ENCODE data around the gene SH2D2A.

Gene SH2D2A

DNA sequence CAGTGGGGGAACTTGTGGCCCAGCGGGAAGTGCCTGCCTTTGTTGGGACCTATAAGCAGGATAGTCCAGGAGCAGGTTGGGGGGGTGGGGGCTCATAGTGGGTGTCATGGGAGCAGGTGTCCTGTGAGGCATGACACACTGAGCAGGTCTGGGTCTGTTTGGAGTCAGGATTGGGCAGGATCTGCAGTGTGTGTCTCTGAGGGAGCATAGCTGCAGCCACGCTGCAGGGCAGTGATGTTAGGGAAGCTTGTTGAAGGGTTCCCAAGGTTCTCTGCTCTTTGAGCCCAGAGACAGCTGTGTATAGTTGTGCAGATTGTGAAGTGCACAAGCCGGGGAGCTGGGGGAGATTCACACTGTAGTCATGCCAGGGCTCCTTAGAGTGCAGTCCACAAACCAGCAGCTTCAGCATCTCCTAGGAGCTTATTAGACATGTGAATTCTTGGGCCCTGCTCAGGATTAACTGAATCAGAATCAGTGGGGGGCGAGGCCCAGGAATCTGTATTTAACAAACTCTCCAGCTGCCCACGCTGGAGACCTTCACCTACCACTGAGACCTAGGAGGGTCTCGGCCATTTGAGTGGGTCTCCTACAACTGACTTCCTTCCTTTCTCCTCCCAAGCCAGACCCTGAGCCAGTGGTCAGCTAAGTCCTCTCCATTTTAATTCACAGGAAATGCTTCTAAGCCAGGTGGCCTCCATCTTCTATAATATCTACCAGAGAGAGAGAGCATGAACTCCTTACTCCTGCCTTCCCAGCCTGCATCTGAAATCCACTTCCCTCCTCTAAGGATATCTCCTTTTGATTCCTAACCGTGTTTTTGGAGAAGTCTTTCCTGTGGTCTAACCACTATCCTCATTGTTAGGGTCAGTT, 31.2 kb upstream of the SH2D2A start:
- FAIRE-seq, result no peak

DNA sequence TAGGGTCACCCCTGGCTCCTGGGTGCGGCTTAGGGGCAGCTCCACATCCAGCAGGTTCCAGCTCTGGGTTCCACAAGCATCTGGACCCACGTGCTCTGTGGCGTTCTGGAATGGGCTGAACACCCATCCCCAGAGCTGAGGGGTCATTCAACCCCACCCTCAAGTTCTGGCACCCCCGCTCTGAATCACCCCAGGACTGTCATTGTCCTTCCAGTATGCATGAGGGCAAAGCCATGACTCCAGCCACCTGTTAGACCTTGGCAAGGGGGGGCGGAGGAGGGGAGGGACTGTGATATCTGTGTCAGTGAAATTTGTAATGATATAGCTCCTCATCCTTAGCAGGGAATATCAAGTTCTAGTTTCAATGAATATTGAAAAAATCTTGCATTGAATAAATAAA, 30.0 kb upstream of the SH2D2A start:
- no peak for FAIRE-seq

DNA sequence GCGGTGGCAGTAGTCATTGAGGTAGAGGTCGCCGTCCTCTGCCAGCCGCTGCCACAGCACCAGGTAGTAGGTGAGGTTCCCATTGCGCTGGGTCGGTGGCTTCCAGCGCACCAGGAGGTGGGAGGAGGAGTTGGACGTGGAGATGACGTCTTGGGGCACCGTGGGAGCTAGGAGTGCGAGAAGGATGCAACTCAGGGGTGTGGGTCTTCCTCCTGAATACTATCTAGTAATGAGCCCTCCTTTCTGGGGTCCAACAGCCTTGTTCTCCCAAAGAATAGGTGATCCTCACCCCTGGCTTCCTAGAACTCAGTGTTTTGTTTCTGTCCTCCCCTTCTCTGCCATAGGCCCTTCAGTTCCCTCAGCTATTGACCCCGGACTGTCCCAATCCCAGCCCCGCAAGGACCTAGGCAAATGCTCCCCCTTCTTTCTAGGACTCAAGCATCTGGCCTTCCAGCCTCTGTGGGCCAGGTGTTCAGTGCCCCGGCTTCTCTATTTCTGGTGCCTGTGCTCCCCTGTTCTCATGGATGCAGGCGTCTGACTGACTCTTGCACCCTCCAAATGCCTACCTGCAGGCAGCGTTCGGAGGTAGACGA, 29.4 kb upstream of the SH2D2A start:
- no peak for FAIRE-seq

DNA sequence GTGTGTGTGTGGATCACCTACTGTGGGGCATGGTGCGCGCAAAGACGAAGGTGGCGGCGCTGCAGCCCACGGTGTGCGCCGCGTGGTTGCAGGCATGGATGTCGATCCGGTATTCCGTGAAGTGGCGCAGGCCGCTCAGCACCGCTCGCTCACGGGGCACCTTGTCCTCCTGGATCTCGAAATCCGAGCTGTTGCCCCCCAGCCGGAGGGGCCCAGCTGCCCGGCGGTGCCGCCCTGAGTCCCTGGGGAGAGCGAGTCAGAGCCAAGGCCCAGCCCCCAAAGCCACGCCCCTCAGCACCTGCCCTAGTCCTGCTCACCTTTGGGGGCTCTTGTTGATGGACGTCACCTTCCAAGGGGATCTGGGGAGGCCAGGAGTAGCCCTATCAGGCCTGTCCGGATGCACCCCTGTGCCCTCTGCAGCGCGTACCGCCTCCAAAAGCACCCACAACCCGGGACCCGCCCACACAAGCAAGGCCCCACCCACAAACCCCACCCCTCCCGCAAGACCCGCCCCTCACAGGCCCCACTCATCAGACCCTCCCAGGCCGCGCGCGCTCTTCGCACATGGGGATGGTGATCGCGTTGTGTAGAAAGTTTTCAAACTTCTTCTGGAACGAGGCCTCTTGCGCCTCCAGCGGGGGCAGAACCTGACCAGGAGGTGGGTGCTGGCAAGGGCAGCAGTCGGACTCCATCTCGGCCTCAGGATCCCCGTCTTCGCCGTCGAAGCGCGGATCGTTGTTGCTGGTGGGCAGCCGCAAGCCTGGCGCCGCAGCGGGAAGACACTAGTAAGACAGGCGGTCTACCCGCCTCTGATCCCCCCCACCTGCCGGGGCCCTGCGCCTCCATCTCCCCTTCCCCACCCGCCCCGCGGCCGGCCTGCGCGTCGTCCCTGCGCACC, 28.7 kb upstream of the SH2D2A start:
- no peak for FAIRE-seq

DNA sequence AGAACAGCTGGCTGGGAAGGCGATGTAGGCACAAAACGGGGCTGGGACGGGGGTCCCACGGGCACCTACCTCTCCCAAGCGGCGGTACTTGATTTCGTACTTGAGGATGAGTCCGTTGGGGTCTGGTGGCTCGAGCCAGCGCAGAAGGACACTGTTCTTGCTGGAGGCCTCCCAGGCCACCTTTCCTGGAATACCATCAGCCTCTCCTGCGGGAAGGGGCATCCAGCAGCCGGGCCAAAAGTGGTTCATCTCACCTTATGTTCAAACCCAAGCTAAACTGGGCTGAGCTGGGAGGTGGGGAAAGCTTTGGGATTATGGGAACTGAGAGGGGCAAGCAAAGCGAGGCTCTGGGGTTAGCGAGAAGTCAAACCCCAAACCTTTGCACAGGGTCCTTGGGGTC, 28.0 kb upstream of the SH2D2A start:
- FAIRE-seq, result no peak

DNA sequence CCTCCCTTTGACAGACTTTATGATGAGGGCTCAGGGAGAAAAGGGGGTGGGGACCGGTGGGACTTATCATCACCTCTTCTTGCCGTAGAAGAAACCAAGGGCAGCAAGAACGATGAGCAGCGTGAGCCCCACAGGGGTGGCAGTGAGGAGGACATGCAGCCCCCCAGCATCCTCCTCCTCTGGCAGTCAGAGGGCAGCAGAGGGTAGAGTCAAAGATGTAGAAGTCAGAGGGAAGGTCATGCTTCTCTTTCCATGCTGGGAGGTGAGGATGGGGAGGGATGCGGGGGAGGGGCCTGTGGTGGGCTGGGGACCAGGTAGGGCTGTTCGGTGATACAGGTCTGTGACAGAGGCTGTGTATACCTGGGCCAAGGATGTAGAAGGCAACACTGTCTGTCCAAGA, 27.5 kb upstream of the SH2D2A start:
- no peak for FAIRE-seq

DNA sequence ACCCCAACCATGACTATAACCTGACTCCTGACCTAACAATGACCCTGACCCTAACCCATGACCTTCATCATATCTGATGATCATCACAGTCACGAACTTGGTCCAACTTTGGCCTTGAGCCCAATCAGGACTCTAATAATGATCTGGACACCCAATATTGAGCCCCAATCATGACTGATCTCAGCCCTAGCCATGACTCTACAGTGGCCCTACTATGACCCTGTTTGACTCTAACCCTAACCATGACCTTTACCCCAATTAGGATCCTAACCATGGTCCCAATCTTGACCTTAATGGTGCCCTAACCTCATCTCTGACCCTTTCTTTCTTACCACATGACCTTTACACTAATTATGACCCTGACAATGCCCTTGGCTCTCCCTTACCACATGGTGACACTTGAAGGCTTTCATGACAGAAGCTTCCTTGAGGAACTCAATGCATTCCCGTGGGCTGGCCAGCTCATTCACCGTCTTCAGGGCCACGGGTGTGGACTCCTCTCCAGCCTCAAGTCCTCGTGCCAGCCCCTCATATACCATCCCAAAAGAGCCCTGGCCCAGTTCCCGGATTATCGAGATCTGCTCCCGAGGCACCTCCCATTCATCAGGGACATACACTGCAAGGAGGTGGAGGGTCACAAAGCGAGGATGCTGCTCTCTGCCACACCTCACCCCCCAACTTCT, 26.1 kb upstream of the SH2D2A start:
- FAIRE-seq, result no peak

DNA sequence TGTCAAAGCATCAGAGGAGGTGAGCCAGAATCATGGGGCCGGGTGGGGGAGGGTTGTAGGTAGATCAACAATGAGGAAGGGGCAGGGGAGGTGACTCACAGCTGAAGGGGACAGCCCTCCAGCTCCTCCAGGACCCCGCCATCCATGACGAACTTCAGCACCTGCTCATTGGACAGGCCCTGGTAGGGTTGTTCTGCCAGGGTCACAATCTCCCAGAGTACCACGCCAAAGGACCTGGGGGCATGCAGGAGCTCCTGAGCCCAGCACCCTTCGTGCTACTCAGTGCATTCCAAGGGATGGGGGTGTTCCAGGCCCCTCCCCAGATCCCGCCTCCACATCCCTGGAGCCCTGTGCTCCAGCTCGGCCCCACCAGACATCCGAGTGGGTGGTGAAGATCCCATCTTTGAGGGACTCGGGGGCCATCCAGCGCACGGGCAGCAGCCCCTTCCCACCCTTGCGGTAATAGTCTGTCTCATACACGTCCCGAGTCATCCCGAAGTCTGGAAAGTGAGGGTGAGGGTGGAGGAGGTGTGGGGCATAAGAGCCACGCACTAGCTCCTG, 24.7 kb upstream of the SH2D2A start:
- no peak for FAIRE-seq

DNA sequence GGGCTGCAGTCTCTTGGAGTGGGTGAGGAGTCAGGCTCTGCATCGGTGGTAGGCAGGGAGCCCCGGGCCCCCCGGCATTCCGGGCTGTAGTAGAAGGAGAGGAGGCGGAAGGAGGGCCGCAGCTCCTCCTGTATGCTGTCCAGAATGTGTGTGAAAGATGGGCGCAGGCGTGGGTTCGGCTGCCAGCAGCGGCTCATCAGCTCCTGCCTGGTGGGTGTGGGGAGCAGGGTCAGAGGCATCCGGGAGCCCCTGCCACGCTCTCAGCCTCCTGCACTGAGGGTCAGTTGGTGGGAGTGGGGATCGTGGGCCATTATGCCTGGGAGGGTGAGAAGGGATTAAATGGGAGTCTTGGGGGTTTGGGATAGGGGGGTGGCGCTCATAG, 24.2 kb upstream of the SH2D2A start:
- FAIRE-seq, result no peak

DNA sequence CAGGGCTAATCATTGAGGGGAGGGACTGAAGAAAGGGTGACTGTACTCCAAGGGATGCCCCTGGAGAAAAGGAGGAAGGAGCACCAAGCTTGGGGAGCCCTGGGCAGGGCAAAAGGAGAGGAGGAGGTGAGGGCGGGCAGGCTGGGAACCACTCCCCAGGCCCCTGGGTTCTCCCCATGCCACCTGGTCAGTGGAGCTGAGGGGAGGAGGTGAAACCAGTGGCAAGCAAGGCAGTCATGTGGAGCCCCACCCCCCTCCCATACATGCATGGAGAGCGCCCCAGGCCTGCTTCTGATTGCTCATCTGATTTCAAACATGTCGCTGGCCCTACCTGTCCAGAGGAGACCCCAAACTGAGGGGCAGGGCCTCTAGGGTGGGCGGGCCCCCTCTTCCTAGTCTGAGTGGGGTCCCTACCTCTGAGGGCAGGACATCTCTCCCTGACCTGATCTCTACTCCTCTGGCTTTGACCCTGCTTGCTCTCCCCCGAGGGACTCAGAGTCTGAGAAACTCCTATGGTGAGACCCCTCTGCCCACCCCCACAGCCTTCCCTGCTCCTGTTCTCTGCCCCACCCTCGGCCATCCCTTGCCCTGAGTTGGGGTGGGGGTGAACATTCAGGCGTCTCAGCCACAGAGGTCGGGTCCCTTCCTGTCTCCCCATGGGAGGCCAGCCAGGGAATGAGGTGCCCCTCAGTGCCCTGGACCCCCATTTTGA, 23.7 kb upstream of the SH2D2A start:
- no peak for FAIRE-seq

DNA sequence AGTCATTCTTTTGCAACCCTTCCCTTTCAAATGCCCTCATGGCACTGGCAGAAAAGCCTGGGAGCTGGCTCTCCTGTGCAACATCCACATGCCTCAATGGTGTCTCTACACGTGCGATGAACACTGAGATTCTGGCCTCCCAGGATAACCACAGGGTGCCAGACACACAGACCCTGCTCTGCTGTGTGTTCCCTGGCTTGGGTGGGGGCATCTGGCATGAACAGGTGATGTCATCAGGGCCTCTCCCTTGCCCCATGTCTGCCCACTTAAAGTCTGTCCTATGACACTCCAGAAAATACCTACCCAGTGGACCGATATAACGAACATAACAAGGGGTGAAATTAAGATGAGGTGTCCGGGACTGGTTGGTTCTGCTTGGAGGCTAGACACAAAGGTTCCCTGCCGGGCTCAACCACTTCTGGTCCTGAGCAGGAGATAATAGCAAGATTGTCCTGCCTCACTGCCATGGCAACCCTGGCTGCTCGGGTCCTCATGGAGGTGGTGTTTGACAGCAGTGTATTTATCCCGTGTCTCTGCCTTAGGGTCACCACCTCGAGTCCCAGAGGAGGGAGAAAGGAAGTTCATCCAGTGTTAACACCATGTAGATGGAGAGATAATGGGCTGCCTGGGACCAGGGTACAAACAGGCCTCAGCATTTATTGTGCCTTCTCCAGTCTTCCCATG, 22.9 kb upstream of the SH2D2A start:
- no peak for FAIRE-seq

DNA sequence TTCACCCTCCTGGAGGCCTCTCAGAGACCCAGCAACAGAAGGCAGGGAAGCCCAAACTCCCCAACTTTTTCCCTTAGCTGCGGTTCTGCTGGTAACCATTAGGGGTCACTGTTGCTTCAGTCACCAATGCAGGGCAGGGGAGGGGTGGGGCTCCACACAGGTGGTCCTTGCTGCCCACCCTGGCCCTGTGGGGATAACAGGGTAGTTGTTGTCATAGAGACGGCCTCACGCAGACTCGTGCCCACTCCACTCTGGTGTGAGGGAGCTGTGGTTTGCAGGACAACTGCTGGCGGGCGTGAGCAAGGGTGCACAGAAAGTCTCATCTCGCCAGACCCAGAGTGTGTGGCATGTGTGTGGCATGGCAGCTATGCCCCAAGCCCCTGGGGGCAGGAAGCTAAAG, 22.3 kb upstream of the SH2D2A start:
- no peak for FAIRE-seq

DNA sequence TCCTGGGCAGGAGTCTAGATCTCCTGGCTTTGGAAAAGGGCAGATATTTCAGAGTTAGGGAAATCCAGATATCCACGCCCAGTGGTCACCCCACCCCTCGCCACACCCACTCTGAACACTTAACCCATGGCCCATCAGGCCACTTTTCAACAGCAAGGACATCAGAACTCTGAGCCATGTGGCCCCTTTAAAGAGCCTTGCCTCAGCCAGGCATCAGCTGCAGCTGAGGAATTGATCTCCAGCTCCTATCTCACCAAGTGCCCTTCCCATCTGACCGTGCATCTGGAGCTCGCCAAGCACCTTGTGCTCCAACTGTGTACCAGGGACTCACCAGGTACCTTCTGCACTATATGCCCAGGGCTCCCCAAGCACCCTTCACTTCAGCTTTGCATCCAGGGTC, 20.2 kb upstream of the SH2D2A start:
- no peak for FAIRE-seq

DNA sequence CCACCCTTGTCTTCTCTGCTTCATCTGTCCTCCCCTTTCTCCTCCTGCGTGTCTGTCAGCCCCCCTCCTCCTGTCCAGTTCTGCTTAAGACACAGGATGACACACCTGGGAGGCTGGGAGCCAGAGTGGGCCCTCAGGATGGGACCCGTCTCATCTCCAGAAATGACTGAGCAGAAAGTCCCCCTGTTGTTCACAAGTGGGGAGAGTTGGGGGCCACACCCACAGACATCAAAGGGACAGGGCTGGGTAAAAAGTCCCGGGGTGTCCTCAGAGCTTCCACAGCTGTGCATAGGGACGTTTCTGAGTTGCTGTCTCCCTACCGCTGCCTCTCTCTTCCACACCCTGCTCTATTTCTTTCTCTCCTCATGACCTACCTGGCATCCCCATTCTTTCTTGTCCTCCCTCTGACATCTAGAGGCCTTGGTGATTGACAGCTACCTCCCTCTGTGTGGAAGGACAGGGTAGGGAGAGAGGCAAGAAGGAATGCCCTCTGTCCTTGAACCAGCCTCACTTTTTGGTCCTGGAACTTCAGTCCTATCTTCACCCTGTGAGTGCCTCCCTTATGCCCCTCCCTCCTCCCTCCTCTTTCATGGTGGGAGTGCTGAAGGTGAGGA, 19.5 kb upstream of the SH2D2A start:
- FAIRE-seq, result no peak

DNA sequence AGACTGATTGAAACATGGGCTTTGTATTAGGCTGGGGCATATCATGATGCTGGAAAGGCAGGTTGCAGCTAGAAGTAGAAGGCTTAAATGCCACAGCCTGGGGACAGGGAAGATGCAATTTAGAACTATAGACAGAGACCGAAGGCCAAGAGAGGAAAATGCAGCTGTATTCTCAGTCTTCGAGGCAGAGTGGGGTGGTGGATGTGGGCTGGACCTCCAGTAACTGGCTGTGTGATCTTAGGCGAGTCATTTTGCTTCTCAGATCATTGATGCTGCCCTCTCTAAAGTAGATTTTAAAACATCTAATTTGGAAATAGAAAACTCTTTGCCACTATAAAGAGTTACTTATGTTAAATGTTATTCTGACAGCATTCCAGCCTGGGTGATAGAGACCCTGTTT, 17.7 kb upstream of the SH2D2A start:
- FAIRE-seq, result no peak

DNA sequence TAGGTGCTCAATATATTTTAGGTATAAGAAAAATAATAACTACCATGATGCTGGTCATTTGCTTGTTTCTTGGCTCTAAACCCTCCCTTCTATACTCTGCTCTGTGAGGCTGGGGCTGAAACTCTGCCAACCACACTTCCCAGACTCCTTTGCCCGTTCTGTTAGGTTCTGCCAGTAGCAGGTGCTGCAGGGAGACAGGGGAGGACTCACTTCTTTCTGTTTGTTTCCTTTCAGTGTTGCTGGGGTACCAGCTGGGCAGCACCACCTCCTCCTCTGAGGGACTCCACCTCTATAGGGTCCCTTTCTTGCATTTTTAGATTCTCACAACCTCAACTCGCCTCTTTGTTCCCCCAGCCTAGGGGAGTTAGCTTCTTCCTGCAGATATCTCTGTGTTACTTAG, 17.0 kb upstream of the SH2D2A start:
- no peak for FAIRE-seq

DNA sequence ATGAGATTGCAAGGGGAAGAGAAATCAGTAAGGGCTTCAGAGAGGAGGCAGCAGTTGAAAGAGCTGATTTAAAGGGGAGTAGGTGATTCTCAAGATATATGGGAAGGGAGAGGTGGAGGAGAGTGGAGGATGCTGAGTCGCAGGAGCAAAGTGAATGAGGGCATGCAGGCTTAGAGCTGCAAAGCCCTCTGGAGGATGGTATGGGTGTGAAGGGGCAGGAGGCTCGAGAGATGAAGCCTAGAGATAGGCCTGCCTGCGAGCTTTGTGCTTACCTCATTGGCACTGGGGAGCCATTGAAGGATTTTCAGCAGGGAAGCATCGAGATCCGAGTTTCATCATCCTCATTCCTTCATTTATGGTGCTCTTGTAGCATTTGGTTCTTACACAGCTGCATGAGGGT, 15.8 kb upstream of the SH2D2A start:
- FAIRE-seq, result no peak

DNA sequence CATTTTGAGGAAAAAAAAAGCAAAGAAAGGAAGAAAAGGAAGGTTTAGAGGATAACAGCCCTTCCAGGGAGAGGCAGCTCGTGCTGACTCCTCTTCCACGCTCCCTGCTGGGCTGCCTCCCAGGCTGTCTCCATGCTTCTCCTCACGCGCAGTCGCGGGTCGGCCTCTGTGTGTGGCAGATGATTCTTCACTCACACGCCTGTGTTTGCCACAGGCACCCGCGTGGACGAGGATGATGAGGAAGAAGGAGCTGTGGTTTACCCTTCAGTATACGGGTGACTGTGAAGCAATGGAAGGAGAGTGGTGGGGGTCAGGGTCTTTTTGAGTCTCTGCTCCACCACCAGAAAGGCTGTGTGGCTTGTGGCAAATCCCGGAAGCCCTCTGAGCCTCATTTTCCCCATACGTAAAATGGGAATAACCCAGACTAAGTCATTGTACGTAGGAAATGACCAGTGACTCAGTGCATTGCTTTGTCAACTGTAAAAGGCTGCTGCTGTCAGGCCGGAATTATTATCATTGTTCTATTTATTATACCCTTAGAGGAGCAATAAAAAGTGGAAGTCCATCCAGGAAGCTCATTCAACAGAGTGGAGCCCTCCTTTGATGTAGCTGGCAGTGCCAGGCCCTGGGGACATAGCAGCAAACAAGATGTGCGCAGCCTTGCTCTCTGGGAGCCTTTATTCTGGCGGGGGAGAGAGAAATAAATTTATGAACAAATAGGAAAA, 11.9 kb upstream of the SH2D2A start:
- no peak for FAIRE-seq

DNA sequence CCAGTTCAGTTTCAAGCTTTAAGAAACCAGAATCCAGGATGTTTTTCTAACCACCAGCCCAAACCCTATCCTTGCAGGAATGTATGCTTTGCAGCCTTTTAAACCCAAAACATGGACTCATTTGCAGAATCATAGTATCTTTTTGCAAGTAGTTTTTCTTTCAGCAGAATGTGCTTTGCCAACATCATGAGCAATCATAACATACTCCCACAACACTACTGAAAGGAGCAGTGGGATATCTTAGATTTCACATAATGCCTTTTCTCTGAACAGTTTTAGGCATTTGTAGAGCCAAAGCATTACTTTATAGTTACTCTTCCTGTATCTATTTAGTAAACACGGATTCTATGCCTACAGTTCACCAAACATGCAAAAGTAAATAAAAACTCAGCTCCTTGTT, 10.0 kb upstream of the SH2D2A start:
- FAIRE-seq, result no peak

DNA sequence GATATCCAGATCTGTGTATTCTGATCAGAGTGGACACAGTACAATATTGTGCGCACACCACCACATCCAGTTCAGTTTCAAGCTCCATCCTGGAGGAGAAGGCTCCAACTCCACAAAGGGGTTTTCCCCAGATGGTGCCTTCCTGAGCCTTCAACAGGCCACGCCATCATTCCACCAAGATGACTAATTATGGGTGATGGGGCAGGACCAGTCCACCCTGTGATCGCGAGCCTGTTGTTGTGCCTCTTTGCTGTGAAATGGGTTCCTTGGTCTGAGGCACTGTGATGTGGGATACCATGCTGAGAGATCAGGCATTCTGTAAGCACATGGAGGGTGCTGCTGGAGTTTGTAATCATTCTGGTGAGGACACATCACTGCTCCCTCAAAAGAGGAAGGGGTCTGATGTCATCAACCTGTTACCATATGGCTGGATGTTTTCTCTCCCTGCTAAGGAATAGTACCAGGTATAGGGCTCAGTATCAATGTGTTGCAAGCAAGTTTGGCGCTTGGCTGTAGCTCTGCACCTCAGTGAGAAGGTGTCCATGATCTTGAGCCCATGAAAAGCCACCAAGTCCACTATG, 6.7 kb upstream of the SH2D2A start:
- no peak for FAIRE-seq
